ENCODE results near the gene NACAD.
"Not testable (repeated sequence)": the region's sequence is repeated elsewhere in the genome, so short reads cannot be mapped to it uniquely, and the experiment has no call there.

The NACAD gene

DNA sequence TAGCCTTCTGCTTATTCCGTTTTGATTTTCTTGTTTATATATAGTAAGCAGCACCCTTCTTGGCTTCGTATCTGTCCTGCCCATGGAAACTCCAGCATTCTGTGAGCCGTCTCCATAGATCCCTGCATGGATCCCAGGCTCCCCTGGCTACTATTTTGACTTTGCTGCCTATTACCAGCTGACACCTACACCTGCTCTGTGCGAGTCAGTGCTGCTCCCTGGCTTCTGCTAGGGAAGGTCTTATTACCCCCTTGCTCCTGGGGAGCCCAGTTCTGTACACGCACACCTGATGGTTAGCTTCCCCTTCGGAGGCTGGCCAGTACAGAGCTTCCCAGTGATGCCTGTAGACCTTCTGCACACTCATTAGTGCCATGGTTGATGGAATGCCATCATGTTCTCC is 35.4 kb downstream of the NACAD start:
- no peak for DNase-seq

GRCh38 chr7:45052011-45052410 is 36.8 kb downstream of the NACAD start:
- DNase-seq = no peak

GRCh38 chr7:45050198-45050597 is 38.6 kb downstream of the NACAD start:
- no peak for DNase-seq

DNA sequence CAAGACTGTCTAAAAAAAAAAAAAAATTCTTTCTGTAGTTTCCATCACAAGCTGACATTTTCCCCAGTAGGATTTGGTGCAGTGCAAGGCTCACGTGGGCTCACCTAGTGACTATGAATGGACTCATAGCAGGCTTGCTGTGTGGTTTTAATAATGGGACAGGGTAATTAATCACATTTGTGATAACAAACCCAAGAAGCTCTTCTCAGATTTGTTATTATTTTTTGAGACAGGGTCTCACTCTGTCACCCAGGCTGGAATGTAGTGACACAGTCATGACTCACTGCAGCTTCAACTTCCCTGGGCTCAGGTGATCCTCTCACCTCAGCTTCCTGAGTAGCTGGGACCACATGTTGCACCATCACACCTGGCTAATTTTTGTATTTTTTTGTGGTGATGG is 40.0 kb downstream of the NACAD start:
- no peak for DNase-seq

GRCh38 chr7:45044338-45044737 is 44.4 kb downstream of the NACAD start:
- no peak for DNase-seq

- DNase-seq = no peak
These were observed 49.7 kb downstream of the NACAD start for GRCh38 chr7:45039106-45039505.

DNA sequence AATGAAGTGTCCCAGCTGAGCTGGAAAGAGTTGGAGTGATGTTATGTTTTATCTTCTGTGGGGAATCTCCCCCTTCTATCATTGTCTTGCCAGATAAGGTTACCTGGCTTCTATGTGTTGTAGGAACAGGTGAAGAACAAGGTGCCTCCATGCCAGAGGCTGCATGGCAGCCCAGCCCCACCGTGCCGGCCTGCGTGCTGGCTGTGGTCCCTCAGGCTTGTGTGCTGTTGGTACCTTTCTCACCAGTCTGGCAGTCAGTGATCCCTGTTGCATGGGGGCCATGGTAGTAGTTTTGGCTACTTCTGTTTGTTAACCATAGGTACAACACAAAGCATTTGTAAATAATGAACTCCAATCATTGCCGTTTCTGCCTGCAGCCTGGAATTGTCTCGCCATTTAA is 50.9 kb downstream of the NACAD start:
- DNase-seq = no peak

GRCh38 chr7:45036796-45037195 is 52.0 kb downstream of the NACAD start:
- DNase-seq = peak in 1 of 5 donors; percentile 39

- no peak for DNase-seq
These were observed 52.5 kb downstream of the NACAD start for GRCh38 chr7:45036317-45036716.

GRCh38 chr7:45035893-45036292 is 52.9 kb downstream of the NACAD start:
- DNase-seq = peak in 1 of 5 donors; percentile 34

DNA sequence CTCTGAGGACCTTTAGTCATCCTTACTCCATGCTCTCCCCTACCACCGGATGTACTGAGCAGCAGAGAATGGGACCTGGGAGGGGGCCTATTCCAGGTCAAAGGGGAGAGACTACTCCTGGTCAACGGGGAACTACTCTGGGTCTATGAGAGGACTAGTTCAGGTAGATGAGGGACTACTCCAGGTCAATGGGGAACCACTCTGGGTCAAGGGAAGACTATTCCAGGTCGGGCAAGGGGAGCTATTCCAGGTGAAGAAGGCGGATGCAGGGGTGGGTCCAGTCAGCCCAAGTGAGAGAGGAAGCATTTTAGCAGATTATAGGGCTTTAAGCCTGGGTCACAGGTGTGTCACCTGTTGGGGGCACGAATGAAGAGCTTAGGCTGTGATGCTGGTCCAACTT is 53.4 kb downstream of the NACAD start:
- no peak for DNase-seq

DNA sequence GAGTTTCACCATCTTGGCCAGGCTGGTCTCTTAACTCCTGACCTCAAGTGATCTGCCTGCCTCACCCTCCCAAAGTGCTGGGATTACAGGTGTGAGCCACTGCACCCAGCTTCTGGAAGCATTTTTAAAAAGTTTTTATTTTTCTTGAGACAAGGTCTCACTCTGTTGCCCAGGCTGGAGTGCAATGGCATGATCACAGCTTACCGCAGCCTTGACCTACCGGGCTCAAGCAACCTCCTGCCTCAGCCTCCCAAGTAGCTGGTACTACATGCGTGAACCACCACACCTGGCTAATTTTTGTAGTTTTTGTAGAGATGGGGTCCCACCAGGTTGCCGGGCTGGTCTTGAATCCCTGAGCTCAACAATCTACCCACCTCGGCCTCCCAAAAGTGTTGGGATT is 54.1 kb downstream of the NACAD start:
- not testable (repeated sequence) for DNase-seq

DNA sequence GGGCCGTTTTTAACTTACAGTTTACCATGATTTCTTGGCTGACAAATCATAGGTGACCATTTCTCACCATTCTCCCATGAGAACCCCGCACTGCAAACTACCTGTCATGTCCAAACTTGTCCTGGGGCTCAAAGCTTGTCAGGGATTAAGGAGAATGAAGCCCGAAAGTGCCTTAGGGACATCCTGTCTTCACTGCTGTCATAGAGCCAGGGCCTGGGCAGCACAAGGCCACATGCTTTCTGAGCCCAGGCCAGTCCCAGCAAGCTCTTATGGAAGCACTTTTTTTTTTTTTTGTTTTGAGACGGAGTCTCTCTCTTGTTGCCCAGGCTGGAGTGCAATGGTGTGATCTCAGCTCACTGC is 54.9 kb downstream of the NACAD start:
- no peak for DNase-seq

DNA sequence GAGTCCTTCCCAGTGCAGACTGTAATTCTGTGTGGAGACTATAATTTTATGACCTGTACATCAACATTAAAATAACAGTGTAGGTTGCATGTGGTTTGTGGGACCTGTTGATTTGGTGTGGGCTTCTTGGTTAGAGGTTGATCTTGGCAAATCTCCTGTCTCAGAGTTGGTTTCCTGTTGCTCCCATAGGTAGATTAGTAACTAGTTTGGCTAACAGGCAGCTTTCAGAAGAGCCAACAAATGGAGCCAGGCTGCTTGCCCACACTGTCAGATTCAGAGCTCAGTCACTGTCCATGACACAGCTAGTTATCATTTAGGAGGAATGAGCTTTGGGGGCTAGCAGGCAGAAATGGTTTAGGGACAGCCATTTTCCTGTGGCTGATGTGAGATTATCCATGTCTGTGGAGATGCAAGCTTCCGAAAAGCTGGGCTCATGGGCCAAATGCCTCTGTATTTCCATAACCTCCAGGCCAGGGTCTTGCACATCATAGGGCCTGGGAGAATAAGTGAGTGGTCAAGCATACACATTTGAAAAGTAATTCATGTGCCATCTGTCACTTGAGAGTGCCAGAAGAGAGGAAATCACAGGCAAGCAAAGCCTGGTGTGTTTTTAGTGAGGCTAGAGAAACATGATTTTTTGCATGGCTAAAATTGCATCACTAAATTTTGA is 55.4 kb downstream of the NACAD start:
- no peak for DNase-seq

DNA sequence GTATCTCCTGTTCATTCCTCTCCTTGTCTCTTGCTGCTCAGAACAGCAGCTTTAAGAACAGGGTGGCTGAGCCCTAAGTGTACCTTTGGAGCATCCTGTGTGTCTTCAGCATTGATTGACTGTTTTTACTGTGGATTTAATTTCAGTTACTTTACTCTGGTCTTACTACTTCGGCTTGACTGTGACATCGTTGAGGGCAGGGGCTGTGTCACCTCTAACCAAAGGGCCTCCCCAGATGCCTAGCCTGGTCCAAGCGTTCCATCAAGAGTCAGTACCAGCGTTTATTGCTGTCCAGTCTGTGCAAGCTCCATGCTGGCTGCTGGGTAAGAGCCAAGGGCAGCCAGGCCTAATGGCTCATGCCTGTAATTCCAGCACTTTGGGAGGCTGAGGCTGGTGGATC is 56.3 kb downstream of the NACAD start:
- no peak for DNase-seq

GRCh38 chr7:45031829-45032228 is 56.9 kb downstream of the NACAD start:
- no peak for DNase-seq
